ENCODE measurements around the gene ZDHHC11. TPM values are rescaled to one million over a fixed set of nuclear protein-coding genes. Genes with fewer than 3 reads are reported as not detected.
"Not testable (repeated sequence)": the region's sequence is repeated elsewhere in the genome, so short reads cannot be mapped to it uniquely, and the experiment has no call there.

ZDHHC11 gene
- total RNA-seq, 1 donor from 2014 or later = 23.2 TPM

GRCh38 chr5:761059-761771 is 89.6 kb downstream of the ZDHHC11 start:
- DNase-seq (ENCODE audit: low spot score) = no peak

- DNase-seq (ENCODE audit: low spot score) = no peak
Observed at GRCh38 chr5:760363-761058, 90.3 kb downstream of the ZDHHC11 start.

GRCh38 chr5:759781-760362 is 90.9 kb downstream of the ZDHHC11 start:
- no peak for DNase-seq (ENCODE audit: low spot score)

- DNase-seq (ENCODE audit: low spot score) = peak; percentile 76
Observed at GRCh38 chr5:759111-759751, 91.6 kb downstream of the ZDHHC11 start.

GRCh38 chr5:758698-759053 is 92.1 kb downstream of the ZDHHC11 start:
- no peak for DNase-seq (ENCODE audit: low spot score)

- no peak for DNase-seq (ENCODE audit: low spot score)
Observed at GRCh38 chr5:757931-758697, 92.7 kb downstream of the ZDHHC11 start.

GRCh38 chr5:757346-757930 is 93.3 kb downstream of the ZDHHC11 start:
- DNase-seq (ENCODE audit: low spot score) = no peak

GRCh38 chr5:756865-757345 is 93.9 kb downstream of the ZDHHC11 start:
- peak; percentile 11 for DNase-seq (ENCODE audit: low spot score)

GRCh38 chr5:756171-756570 is 94.6 kb downstream of the ZDHHC11 start:
- no peak for DNase-seq (ENCODE audit: low spot score)

GRCh38 chr5:754143-754632 is 96.6 kb downstream of the ZDHHC11 start:
- not testable (repeated sequence) for DNase-seq (ENCODE audit: low spot score)

- DNase-seq (ENCODE audit: low spot score) = not testable (repeated sequence)
Observed at GRCh38 chr5:753567-754142, 97.1 kb downstream of the ZDHHC11 start.

- DNase-seq (ENCODE audit: low spot score) = not testable (repeated sequence)
Observed at GRCh38 chr5:752532-753115, 98.2 kb downstream of the ZDHHC11 start.

- DNase-seq (ENCODE audit: low spot score) = not testable (repeated sequence)
Observed at GRCh38 chr5:751992-752391, 98.8 kb downstream of the ZDHHC11 start.

- DNase-seq (ENCODE audit: low spot score) = no peak
Observed at GRCh38 chr5:751496-751895, 99.3 kb downstream of the ZDHHC11 start.

GRCh38 chr5:750226-750625 is 100.6 kb downstream of the ZDHHC11 start:
- not testable (repeated sequence) for DNase-seq (ENCODE audit: low spot score)

GRCh38 chr5:749101-749670 is 101.6 kb downstream of the ZDHHC11 start:
- DNase-seq (ENCODE audit: low spot score) = no peak

GRCh38 chr5:748011-748980 is 102.5 kb downstream of the ZDHHC11 start:
- not testable (repeated sequence) for DNase-seq (ENCODE audit: low spot score)

- not testable (repeated sequence) for DNase-seq (ENCODE audit: low spot score)
Observed at GRCh38 chr5:747303-747844, 103.4 kb downstream of the ZDHHC11 start.
